Right kidney (tissue), 1 donor: Measurements from ENCODE around the gene CTNNA2.

Experiments used
- DNase-seq: peaks from one replicate; pipeline ENCODE4 v3.0.0-alpha.2; 2016

The CTNNA2 gene

GRCh38 chr2:80591233-80591632, 1078.4 kb downstream of the CTNNA2 start:
- DNase-seq: no peak

GRCh38 chr2:80592106-80592505, 1079.3 kb downstream of the CTNNA2 start:
- no peak for DNase-seq

- no peak for DNase-seq
These were observed 1097.3 kb downstream of the CTNNA2 start for GRCh38 chr2:80610108-80610507.

- no peak for DNase-seq
These were observed 1108.8 kb downstream of the CTNNA2 start for GRCh38 chr2:80621656-80622055.

GRCh38 chr2:80624062-80624461, 1111.2 kb downstream of the CTNNA2 start:
- no peak for DNase-seq

- DNase-seq: no peak
These were observed 1121.7 kb downstream of the CTNNA2 start for GRCh38 chr2:80634590-80634989.

GRCh38 chr2:80638783-80639182, 1125.9 kb downstream of the CTNNA2 start:
- DNase-seq: no peak

- DNase-seq: no peak
These were observed 1129.6 kb downstream of the CTNNA2 start for GRCh38 chr2:80642465-80642864.

- no peak for DNase-seq
These were observed 1130.7 kb downstream of the CTNNA2 start for GRCh38 chr2:80643598-80643997.

GRCh38 chr2:80651435-80651834, 1138.6 kb downstream of the CTNNA2 start:
- DNase-seq: no peak

- no peak for DNase-seq
These were observed 1142.4 kb downstream of the CTNNA2 start for GRCh38 chr2:80655265-80655664.

- no peak for DNase-seq
These were observed 1157.9 kb downstream of the CTNNA2 start for GRCh38 chr2:80670763-80671162.

GRCh38 chr2:80687524-80687923, 1174.7 kb downstream of the CTNNA2 start:
- DNase-seq: no peak

- no peak for DNase-seq
These were observed 1176.3 kb downstream of the CTNNA2 start for GRCh38 chr2:80689106-80689505.
